Mesothelial cell of epicardium (in vitro differentiated cells): Measurements from ENCODE around the gene PYGM. TPM values are rescaled to one million over a fixed set of nuclear protein-coding genes. Genes with fewer than 3 reads are reported as not detected.
A peak's percentile ranks its signal among the peaks of the same experiment; 100 is the strongest.

Source experiments
- DNase-seq, 2 experiments: peaks; one replicate each; pipeline ENCODE4 v3.0.0; 2021; ENCODE audit warnings: low spot score in 2 of 2; ENCODE audit not compliant: unreplicated experiment in 2 of 2
- H3K27ac Mint-ChIP-seq: 2 replicates; pipeline ENCODE4 v1.8.0; 2021; ENCODE audit warnings: mixed read lengths
- H3K27me3 Mint-ChIP-seq: 2 replicates; pipeline ENCODE4 v1.8.0; 2021; ENCODE audit warnings: low read depth, mixed read lengths
- H3K36me3 Mint-ChIP-seq: 2 replicates; pipeline ENCODE4 v1.8.0; 2021; ENCODE audit warnings: mixed read lengths
- H3K4me1 Mint-ChIP-seq: 2 replicates; pipeline ENCODE4 v1.8.0; 2021; ENCODE audit warnings: mixed read lengths
- H3K4me3 Mint-ChIP-seq: 2 replicates; pipeline ENCODE4 v1.8.0; 2021; ENCODE audit warnings: mild to moderate bottlenecking, moderate library complexity, mixed read lengths
- H3K9me3 Mint-ChIP-seq: 2 replicates; pipeline ENCODE4 v1.8.0; 2021; ENCODE audit warnings: mixed read lengths
- total RNA-seq: library from RNA; stranded (reverse); gene quantifications from 3 replicates; pipeline ENCODE4 v1.2.1, GENCODE V29; 2021
- TF ChIP-seq, protein P1 (sequence below): fragments of 200-600 bp; sonication (generic); IDR thresholded peaks from one replicate; pipeline ENCODE4 v1.5.0; 2021; ENCODE audit warnings: antibody characterized with exemption; ENCODE audit not compliant: unreplicated experiment

The PYGM gene
- total RNA-seq, 1 donor from 2014 or later: 7.6 TPM

- TF ChIP-seq, protein P1, sequence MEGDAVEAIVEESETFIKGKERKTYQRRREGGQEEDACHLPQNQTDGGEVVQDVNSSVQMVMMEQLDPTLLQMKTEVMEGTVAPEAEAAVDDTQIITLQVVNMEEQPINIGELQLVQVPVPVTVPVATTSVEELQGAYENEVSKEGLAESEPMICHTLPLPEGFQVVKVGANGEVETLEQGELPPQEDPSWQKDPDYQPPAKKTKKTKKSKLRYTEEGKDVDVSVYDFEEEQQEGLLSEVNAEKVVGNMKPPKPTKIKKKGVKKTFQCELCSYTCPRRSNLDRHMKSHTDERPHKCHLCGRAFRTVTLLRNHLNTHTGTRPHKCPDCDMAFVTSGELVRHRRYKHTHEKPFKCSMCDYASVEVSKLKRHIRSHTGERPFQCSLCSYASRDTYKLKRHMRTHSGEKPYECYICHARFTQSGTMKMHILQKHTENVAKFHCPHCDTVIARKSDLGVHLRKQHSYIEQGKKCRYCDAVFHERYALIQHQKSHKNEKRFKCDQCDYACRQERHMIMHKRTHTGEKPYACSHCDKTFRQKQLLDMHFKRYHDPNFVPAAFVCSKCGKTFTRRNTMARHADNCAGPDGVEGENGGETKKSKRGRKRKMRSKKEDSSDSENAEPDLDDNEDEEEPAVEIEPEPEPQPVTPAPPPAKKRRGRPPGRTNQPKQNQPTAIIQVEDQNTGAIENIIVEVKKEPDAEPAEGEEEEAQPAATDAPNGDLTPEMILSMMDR: no peak
- Mint-ChIP-seq H3K4me1 (no peaks in the 10 kb centered on the region), H3K4me3 (no peak overlapping the region), H3K9me3 (no peaks in the 10 kb centered on the region), H3K27ac (no peak overlapping the region), H3K36me3 (no peaks in the 10 kb centered on the region), H3K27me3 (peaks cover 76% of the 10 kb centered on the region)
- no peak for DNase-seq
Observed at GRCh38 chr11:64724863-64725532, 34.8 kb downstream of the PYGM start.

GRCh38 chr11:64723907-64724862 is 35.6 kb downstream of the PYGM start:
- H3K4me3 Mint-ChIP-seq: peak overlapping the region; percentile 58
- peaks cover 79% of the 10 kb centered on the region for H3K27me3 Mint-ChIP-seq

GRCh38 chr11:64723117-64723906 is 36.5 kb downstream of the PYGM start, which contains the start of gene NRXN2:
TSS of gene NRXN2 (minus strand) at chr11:64723197. CDS start at chr11:64713699, 9,498 bp downstream.
- TF ChIP-seq, protein P1: peak; percentile 88
- no peaks in the 10 kb centered on the region for H3K9me3 Mint-ChIP-seq

More at GRCh38 chr11:64723907-64724862, 35.6 kb downstream of the PYGM start:
- TF ChIP-seq, protein P1: no peak
- no peak overlapping the region for H3K27ac Mint-ChIP-seq
- no peaks in the 10 kb centered on the region for H3K4me1 Mint-ChIP-seq
- H3K9me3 Mint-ChIP-seq: no peaks in the 10 kb centered on the region
- no peak for DNase-seq
- H3K36me3 Mint-ChIP-seq: no peaks in the 10 kb centered on the region

GRCh38 chr11:64722141-64723065 is 37.4 kb downstream of the PYGM start:
- TF ChIP-seq, protein P1: no peak
- no peak for DNase-seq
- H3K36me3 Mint-ChIP-seq: no peaks in the 10 kb centered on the region
- H3K27me3 Mint-ChIP-seq: peaks cover 83% of the 10 kb centered on the region
- no peak overlapping the region for H3K27ac Mint-ChIP-seq
- no peaks in the 10 kb centered on the region for H3K9me3 Mint-ChIP-seq
- no peaks in the 10 kb centered on the region for H3K4me1 Mint-ChIP-seq
- no peak overlapping the region for H3K4me3 Mint-ChIP-seq

More at GRCh38 chr11:64723117-64723906, 36.5 kb downstream of the PYGM start, which contains the start of gene NRXN2:
- no peaks in the 10 kb centered on the region for H3K36me3 Mint-ChIP-seq
- no peak within 1 kb of the TSS for H3K27ac Mint-ChIP-seq
- peak within 1 kb of the TSS; percentile 58 for H3K4me3 Mint-ChIP-seq
- no peaks in the 10 kb centered on the region for H3K4me1 Mint-ChIP-seq
- peak; percentile 71 to 88 for DNase-seq
- H3K27me3 Mint-ChIP-seq: peaks cover 82% of the 10 kb centered on the region
